Stomach (tissue), 4 donors: Measurements from ENCODE around the gene MS4A6A.

ENCODE experiments used
- CTCF ChIP-seq, 7 experiments: fragments of 450-650 bp in 4 of 7; fragments of 200-600 bp in 3 of 7; sonication (generic) in 3 of 7; IDR thresholded peaks; one replicate each; pipeline ENCODE4 v1.5.1; 2016 to 2019; ENCODE audit warnings: antibody characterized with exemption in 7 of 7, control low read depth in 2 of 7, mild to moderate bottlenecking in 1 of 7
- POLR2A ChIP-seq, 4 donors: fragments of 450-650 bp; IDR thresholded peaks; one replicate each; pipeline ENCODE4 v1.6.1; 2016; ENCODE audit warnings: antibody characterized with exemption in 4 of 4, control low read depth in 2 of 4, mild to moderate bottlenecking in 1 of 4, moderate library complexity in 1 of 4
- POLR2AphosphoS5 ChIP-seq, 3 donors: sonication (generic); formaldehyde crosslinking; IDR thresholded peaks; one replicate each; pipeline ENCODE4 v1.6.1; 2016; ENCODE audit warnings: antibody characterized with exemption in 3 of 3

GRCh38 chr11:60170566-60170965 lies 12.3 kb downstream of the MS4A6A start:
- no peak for TF ChIP-seq POLR2AphosphoS5 (IDR thresholded peaks at IDR 0.05)
- TF ChIP-seq POLR2A (IDR thresholded peaks at IDR 0.05): no peak
- no peak for TF ChIP-seq CTCF (IDR thresholded peaks at IDR 0.05)
